Measurements from ENCODE around the gene NEDD1. TPM values are rescaled to one million over a fixed set of nuclear protein-coding genes. Genes with fewer than 3 reads are reported as not detected.

Gene NEDD1
- total RNA-seq, 1 experiment from 2014 or later = 43.4 TPM

GRCh38 chr12:96985515-96986362 lies 78.7 kb downstream of the NEDD1 start:
- H3K27ac ChIP-seq (ENCODE audit: low read length) = no peak overlapping the region
- H3K9me2 ChIP-seq (replicated peaks; ENCODE audit: low read length) = no peaks in the 10 kb centered on the region
- H3K9ac ChIP-seq (ENCODE audit: low read length) = 0 out of 2 replicates have a peak overlapping the region, but pooled peaks have one; percentile 1
- intact Hi-C loops (cut with micrococcal nuclease) = loop anchor here (1.0 to 2.0 kb wide), 4 partner anchors 207 to 407 kb away; no protein-coding TSS in a partner anchor
- peak overlapping the region; percentile 91 for H3K4me2 ChIP-seq (ENCODE audit: low read length)
- ATAC-seq (peak; percentile 87), DNase-seq (peak; percentile 62)
- 0 out of 2 replicates have a peak, but pooled peaks cover 2% of the 10 kb centered on the region for H3K27me3 ChIP-seq (ENCODE audit: low read length)
- peak overlapping the region; percentile 98 for H2AFZ ChIP-seq (ENCODE audit: low read length)
- H3K9me3 ChIP-seq (ENCODE audit: low read length) = no peaks in the 10 kb centered on the region
- peak overlapping the region; percentile 68 for H3K4me3 ChIP-seq (ENCODE audit: low read length)
- TF ChIP-seq CTCF (conservative IDR thresholded peaks at IDR 0.05; ENCODE audit: low read depth, low read length) (peak; percentile 95), EZH2 (IDR thresholded peaks at IDR 0.05; ENCODE audit: low read length, unreplicated experiment) (no peak), EZH2phosphoT487 (IDR thresholded peaks at IDR 0.05; ENCODE audit: borderline replicate concordance, low read length) (no peak)
- H4K20me1 ChIP-seq (ENCODE audit: low read length) = no peaks in the 10 kb centered on the region
- no peaks in the 10 kb centered on the region for H3K79me2 ChIP-seq (ENCODE audit: low read length)
- H3K4me1 ChIP-seq (ENCODE audit: insufficient read depth, low read length) = peaks cover 15% of the 10 kb centered on the region
- no peaks in the 10 kb centered on the region for H3K36me3 ChIP-seq (ENCODE audit: low read depth, low read length)
- H3F3A ChIP-seq (ENCODE audit: low read length, unreplicated experiment) = no peaks in the 10 kb centered on the region
- no TSS peak for BruUV-seq (replicated peaks)
- ChIA-PET POLR2A (ENCODE audit: unreplicated experiment) (no interaction called here), CTCF (interaction anchor here (0.6 kb wide), 3 partner anchors 71 to 408 kb away, joined by 3 to 4 read pairs (median 3); no protein-coding TSS in a partner anchor)

- Histone ChIP-seq H3K9ac (ENCODE audit: low read length) (no peak overlapping the region), H3K79me2 (ENCODE audit: low read length) (no peaks in the 10 kb centered on the region), H3F3A (ENCODE audit: low read length, unreplicated experiment) (no peaks in the 10 kb centered on the region), H2AFZ (ENCODE audit: low read length) (no peak overlapping the region), H3K9me3 (ENCODE audit: low read length) (no peaks in the 10 kb centered on the region), H3K9me2 (replicated peaks; ENCODE audit: low read length) (no peaks in the 10 kb centered on the region), H3K27me3 (ENCODE audit: low read length) (peaks cover 14% of the 10 kb centered on the region; the same call in 1 of the 2 replicates), H3K27ac (ENCODE audit: low read length) (no peak overlapping the region), H3K4me1 (ENCODE audit: insufficient read depth, low read length) (peaks cover 9% of the 10 kb centered on the region), H4K20me1 (ENCODE audit: low read length) (no peaks in the 10 kb centered on the region), H3K36me3 (ENCODE audit: low read depth, low read length) (no peaks in the 10 kb centered on the region), H3K4me3 (ENCODE audit: low read length) (no peak overlapping the region), H3K4me2 (ENCODE audit: low read length) (peak overlapping the region; percentile 22; the same call in 1 of the 2 replicates)
- TF ChIP-seq CTCF (conservative IDR thresholded peaks at IDR 0.05; ENCODE audit: low read depth, low read length) = peak; percentile 65
- no peak for TF ChIP-seq EZH2phosphoT487 (IDR thresholded peaks at IDR 0.05; ENCODE audit: borderline replicate concordance, low read length)
- TF ChIP-seq EZH2 (IDR thresholded peaks at IDR 0.05; ENCODE audit: low read length, unreplicated experiment) = no peak
- CTCF ChIA-PET = interaction anchor here (0.5 to 0.7 kb wide), 3 partner anchors 53 to 557 kb away, joined by 4 to 5 read pairs (median 5); no protein-coding TSS in a partner anchor
- ATAC-seq = no peak
- POLR2A ChIA-PET (ENCODE audit: unreplicated experiment) = no interaction called here
- intact Hi-C loops (cut with micrococcal nuclease) = loop anchor here (1.0 to 2.0 kb wide), 5 partner anchors 208 to 1410 kb away; no protein-coding TSS in a partner anchor
- peak; percentile 59 for DNase-seq
- no TSS peak for BruUV-seq (replicated peaks)
Measured at GRCh38 chr12:96986883-96987523, 79.9 kb downstream of the NEDD1 start.

Measured in PC-3 (cell line).